ENCODE data around the gene FAM3D.

FAM3D gene

DNA sequence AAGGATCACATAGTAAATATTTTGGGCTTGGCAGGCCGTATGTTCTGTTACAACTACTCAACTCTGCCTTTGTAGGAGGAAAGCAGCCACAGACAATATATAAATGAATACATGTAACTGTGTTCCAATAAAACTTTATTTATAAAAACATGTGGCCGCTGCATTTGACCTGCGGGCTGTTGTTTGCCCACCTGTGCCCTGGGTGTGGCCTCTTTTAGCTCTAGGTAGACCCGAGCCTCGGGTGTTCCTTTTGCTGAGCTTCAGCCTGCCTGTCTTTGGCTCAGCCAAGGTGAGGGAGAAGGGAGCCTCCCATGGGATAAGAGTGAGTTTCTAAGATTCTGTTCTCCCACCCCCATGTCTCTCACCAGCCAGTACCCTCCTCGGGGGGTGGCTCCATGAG lies 5.6 kb downstream of the FAM3D start:
- TF ChIP-seq, protein P1, sequence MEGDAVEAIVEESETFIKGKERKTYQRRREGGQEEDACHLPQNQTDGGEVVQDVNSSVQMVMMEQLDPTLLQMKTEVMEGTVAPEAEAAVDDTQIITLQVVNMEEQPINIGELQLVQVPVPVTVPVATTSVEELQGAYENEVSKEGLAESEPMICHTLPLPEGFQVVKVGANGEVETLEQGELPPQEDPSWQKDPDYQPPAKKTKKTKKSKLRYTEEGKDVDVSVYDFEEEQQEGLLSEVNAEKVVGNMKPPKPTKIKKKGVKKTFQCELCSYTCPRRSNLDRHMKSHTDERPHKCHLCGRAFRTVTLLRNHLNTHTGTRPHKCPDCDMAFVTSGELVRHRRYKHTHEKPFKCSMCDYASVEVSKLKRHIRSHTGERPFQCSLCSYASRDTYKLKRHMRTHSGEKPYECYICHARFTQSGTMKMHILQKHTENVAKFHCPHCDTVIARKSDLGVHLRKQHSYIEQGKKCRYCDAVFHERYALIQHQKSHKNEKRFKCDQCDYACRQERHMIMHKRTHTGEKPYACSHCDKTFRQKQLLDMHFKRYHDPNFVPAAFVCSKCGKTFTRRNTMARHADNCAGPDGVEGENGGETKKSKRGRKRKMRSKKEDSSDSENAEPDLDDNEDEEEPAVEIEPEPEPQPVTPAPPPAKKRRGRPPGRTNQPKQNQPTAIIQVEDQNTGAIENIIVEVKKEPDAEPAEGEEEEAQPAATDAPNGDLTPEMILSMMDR (IDR thresholded peaks at IDR 0.05; ENCODE audit: low read depth, low read length): no peak

GRCh38 chr3:58659051-58659675 lies 7.4 kb downstream of the FAM3D start:
- TF ChIP-seq, protein P1 (IDR thresholded peaks at IDR 0.05; ENCODE audit: low read depth, low read length): peak; percentile 40; the same call in 1 of the 2 replicates
- H3K4me3 ChIP-seq (ENCODE audit: low read depth, low read length): no peak overlapping the region

More for the DNA sequence above, 5.6 kb downstream of the FAM3D start:
- H3K4me3 ChIP-seq (ENCODE audit: low read depth, low read length): no peak overlapping the region

DNA sequence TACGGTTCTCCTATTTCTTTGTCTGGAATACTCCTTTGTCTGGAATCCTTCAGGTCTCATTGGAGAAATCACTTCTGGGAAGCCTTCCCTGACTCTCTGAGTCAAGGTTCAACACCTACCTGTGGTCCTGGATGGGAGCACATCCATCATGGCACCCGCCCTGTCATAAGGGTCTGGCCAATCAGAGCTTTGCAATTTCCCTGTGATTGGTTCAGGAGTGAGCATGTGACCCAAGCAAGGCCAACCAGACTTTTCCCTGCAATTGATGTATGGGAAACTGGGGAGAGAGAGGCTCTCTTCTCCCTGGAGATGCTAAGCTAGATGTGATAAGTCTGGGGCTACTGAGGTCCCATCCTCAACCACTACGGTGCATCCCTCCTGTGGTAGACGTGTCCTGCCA lies 8.1 kb downstream of the FAM3D start:
- TF ChIP-seq, protein P1 (IDR thresholded peaks at IDR 0.05; ENCODE audit: low read depth, low read length): no peak

GRCh38 chr3:58657571-58658141 lies 8.9 kb downstream of the FAM3D start:
- TF ChIP-seq, protein P1 (IDR thresholded peaks at IDR 0.05; ENCODE audit: low read depth, low read length): no peak
- no peak overlapping the region for H3K4me3 ChIP-seq (ENCODE audit: low read depth, low read length)

More for the DNA sequence above, 8.1 kb downstream of the FAM3D start:
- H3K4me3 ChIP-seq (ENCODE audit: low read depth, low read length): no peak overlapping the region

- TF ChIP-seq, protein P1 (IDR thresholded peaks at IDR 0.05; ENCODE audit: low read depth, low read length): no peak
- H3K4me3 ChIP-seq (ENCODE audit: low read depth, low read length): no peak overlapping the region
Measured at GRCh38 chr3:58657036-58657520, 9.5 kb downstream of the FAM3D start.

- no peak overlapping the region for H3K4me3 ChIP-seq (ENCODE audit: low read depth, low read length)
Measured at GRCh38 chr3:58656631-58657030, 9.9 kb downstream of the FAM3D start.

DNA sequence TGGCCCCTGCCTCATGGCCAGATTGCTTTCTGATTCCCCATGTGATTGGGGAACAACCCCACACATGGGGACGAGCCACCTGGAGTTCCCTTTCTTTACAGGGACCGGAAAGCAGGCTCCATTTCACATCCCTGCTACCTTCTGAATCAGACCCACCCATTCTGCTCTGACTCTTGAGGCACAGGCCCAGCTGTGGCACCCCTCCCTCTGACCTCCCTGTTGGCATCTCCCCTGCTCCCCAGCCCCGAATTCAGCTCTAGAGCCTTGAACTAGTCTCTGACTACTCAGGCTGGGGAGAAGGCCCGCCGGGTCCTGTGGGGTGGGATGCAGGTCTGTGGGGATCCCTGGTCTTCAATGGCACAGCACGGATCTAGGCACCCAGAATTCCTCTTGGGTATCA lies 12.1 kb downstream of the FAM3D start:
- TF ChIP-seq, protein P1 (IDR thresholded peaks at IDR 0.05; ENCODE audit: low read depth, low read length): no peak
- no peak overlapping the region for H3K4me3 ChIP-seq (ENCODE audit: low read depth, low read length)

More at GRCh38 chr3:58656631-58657030, 9.9 kb downstream of the FAM3D start:
- TF ChIP-seq, protein P1 (IDR thresholded peaks at IDR 0.05; ENCODE audit: low read depth, low read length): no peak
